Measurements from ENCODE around the gene PIAS3.
"Not testable (repeated sequence)": the region's sequence is repeated elsewhere in the genome, so short reads cannot be mapped to it uniquely, and the experiment has no call there.

PIAS3 gene

DNA sequence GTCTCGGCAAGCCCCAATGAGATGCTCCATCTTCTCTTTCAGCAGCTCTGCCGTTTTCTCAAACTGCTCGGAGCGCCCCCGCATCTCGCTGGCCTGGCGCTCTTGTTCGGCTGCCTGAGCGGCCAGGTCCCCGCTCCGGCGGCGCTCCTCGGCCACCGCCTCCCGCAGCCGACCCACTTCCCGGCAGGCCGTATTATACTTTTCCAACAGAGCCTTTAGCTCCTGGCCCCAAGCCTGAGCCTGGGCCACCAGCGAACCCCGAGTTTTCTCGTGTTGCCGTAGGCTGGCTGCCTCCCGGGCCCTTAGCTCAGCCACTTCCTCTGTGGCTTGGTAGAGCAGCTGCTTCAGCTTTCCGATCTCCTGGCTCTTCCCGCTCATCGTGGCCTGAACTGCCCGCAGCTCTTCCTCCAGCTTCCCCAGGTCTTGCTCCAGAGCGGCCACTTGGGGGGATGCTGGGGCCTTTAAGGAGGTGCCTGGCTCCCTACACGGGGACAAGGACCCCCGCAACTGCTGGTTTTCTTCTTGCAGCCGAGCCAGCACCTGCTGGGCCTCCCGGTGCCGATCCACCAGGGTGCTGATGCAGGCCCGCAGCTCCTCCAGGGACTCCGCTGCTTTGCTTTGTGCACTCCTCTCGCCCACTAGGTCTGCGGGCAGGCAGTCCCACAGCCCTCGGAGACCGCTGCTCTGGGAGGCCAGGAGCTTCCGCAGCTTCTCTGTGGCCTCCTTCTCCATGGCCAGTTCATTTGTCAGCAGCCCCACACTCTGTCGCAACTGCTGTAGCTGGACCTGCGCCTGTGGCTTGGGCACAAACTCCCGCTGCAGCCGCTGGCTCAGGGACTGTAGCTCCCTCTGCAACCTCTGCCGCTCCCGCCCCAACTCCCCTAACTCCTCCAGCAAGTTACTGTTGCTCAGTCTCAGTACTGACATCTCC lies 13.4 kb upstream of the PIAS3 start:
- peak; percentile 38 to 47 for DNase-seq

DNA sequence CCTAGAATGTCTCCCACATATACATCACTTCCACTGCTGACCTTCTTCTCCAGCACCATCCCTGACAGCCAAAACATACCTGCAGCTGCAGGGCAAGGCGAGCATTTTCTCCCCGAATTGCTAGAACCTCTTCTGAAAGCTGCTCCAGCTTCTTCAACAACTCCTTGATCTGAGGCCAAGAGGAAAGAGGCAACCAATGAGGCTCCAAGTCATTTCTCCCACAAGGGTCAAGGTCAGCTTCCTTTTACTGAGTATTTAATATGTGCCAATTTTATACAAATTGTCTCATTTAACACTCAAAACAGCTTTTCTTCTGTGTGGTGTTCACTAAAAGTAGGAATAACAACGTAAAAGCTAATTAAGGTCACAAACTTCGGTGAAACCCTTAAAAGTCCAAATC lies 9.4 kb upstream of the PIAS3 start:
- no peak for DNase-seq

DNA sequence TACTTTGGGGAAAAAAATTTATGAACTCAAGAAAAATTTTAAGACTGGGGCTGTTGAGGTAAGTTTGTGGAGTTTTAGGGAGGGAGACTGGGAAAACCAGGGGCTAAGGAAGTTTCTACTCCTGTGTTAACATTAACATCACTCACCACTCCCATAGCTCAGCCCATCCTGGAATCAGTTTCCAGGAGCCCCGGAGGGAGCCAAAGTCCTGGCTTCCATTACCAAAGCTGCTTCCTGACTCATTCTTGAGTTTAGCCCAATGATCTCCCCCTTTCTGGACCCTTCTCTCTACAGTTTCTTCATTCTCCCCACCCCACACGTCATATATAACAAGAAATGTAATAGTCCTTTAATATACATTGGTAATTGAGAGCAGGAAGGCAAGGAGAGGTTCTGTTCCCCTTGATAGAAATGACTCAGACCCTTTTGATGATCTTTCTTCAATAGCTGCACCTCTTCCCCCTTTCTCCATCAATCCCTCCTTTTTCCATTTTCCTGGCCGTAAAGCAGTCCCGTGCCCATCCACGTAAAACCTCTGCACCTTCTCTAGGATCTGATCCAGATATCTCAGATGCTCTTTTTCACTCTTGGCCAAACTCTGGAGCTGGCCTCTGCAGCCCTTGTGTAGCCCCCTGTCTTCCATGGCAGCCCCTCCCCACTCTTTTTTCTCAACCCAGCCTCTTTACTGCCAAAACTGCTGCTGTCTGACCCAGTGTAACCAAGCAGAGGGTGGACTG lies 4.6 kb upstream of the PIAS3 start:
- DNase-seq = no peak

DNA sequence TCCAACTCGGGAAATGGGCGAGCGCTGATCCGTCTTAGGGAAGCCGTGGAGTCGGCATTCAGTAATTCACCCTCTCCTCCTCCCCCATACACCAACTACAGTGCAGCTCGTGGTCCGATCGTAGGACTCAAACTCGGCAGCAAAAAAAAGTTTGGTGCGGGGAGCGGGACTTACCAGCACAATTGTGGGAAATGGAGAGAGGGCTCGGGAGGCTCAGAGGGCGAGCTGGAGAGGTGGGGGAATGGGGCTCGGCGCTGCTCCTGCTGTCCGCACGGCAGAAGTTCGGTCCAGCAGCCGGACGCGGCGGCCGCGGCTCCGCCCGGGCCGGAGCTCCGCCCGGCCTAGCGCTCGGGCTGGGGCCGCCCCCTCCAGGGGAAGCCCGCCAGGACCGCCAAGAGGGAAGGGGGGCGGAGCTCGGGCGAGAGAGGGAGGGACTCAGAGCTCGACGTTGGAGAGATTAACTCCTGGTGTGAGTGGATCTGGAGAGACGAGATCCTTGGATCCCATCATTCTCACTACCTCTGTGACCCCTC lies 676 bp upstream of the PIAS3 start:
- peak; percentile 83 to 84 for DNase-seq

DNA sequence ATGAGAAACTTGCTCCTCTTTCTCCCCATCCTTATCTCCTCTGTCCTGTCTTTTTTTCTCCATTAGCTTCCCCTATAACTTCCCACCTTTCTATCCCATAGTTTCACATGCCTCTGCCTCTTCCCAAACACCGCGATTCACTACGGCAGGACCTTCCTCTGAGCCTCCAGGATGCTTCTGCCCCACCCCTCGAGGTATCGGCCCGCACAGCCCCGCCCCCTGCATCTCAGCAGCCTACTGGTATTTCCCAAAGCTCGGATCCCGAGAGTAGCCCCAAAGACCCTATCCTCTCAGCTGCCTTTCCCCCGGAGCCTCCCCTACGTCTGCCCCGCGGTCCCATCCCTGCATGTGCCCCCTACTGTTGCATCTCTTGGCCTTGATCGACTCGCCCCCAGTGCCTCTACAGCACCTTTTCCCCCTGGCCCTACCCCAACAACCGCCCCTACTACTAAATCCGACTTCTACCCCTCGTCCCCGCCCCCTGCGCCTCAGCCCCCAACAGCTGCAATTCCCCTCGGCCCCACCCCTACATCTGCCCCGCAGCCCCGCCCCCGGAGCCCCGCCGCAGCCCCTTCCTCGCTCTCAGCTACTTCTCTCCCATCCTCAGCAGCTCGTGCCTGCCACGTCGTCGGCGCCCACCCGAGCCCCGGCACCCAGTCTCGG lies 512 bp downstream of the PIAS3 start:
- DNase-seq = peak; percentile 58 to 64

DNA sequence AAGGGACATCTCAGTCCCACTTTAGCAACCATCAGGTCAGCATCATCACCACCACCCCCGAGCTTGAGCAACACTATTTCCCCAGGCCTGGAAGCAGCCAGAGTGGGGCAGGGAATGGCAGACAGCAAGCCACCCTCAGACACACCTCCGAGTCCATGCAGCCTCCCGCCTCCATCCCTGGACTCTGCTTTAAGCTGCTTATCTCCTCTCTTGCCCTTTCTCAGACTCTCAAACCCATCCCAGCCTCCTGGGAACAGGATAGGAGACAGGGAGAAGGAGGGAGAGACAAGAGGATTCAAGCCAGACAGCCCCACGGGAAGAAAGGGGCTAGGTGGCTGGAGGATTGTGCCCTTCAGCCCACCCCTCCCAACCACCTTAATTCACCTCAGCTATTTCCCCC lies 1.7 kb downstream of the PIAS3 start:
- no peak for DNase-seq

DNA sequence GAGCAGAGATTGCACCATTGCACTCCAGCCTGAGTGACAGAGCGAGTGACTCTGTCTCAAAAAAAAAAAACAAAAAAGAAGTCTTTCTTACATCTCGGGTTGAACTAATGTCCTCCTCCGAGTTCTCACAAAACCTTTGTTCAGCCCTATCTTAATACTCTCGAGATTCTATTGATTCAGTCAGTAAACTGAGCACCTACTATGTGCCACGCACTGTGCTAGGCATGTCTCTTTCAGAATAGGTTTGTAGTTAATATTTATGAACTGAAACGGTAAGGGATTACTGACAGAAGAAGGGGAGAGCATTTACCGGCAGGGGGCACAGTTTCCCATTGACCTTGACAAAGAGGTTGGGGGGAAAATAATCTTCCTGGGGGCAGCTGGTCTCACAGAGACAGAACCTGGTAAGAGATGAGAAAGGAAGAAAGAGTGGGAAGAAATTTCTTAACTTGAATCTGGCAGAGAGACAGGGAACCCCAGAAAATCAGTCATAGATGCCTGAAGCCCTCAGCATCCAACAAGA lies 3.4 kb downstream of the PIAS3 start:
- no peak for DNase-seq

DNA sequence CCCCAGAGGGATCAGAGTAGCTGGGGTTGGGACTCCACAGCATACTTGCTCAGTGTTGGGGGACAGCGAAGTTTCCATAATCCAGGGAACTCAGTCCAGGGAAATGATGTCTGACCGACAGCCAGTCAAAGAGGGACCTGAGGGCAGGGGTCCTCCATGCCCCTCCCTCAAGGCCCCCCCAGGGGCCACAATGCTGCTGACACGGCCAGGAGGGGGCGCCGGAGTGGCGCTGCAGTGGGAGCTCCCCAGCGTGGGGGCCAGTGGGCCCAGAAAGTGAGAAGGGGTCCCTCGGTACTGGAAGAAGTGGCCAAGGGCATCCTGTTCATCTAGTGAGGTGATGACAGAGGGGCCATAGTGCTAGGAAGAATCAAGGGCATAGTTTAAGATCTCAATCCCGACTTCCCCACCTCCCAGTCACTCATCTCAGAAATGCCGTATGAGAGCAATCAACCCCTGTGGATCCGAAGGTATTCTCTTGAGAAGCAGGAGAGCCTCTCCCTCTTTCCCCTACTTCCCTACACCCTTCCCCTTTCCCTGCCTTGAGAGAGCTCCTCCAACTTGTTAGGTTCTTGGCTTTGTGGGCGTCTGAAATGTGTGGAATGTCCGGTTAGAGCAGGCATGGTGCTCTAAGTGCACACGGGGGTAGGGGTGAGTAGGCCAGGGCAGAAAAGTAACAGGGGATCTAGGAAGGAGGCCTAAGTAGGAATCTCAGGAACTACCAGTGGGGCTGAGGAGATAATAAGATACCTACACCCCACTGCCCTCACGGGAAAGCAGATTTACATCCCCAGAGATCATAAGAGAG lies 9.3 kb downstream of the PIAS3 start:
- no peak for DNase-seq

DNA sequence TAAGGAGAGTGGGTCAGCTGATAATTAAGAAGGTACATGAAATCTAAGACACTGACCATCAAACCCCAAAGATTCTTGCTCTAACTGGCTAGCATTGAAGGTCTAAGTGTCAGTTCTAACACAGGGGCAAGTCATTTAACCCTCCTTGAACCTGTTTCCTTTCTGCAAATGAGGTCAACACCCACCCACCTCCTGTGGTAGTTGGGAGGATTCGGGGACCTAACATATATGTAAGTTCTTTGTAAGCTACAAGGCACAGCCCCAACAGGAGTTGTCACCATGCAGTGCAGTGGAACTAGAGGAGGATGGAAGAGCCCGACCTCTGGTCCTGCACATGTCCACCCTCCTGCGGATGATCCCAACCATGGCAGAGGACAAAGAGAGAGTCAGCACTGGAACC lies 11.1 kb downstream of the PIAS3 start:
- DNase-seq = no peak

DNA sequence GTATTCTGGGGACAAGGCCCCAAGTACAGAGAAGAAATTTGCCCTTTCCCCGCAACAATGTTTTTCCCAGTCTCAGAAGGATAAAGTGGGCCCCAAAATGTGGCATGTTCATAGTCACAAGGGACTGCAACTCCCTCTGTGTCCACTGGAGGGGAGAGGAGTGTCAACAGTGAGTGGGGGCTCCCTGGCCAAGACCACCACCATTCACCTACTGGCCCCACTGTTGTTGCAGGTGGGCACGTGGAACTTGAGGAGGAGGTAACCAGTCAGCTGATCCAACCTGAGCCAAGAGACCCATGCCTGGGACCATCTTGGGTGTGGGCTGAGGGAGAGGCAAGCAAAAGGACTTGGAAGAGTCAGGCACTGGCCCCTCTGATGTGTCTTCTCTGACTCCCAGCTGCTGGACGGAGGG lies 12.7 kb downstream of the PIAS3 start:
- DNase-seq = peak; percentile 30 to 33

DNA sequence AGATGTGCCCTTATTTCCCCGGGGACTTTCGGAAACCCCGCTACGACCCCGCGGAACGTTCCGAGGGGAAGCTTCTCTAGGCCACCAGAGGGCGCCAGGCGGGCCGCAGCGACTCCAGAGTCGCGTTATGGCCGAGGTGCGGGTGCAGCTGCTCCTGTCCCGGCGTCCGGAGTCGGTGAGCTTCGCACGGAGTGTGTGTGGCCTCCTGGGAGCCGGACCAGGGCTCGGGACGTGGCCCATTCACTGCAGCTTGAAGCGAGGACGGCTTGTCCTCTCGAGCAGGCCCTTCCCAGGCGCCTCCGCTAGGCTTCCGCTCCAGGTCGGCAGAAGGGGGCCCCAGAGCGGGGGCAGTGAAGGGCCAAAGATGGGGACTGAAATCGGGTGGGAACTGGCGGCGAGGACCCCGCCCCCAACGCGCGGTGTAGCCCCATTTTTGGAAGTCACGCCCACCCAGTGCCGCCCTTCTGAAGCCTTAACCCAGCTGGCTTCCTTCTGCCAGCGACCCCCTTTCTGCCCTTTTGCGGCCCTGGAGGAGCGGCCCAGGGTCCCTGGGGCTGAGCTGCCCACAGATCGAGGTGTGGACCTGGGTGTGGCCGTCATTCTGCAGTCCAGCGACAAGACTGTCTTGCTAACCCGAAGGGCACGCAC lies 13.2 kb downstream of the PIAS3 start, which contains the start of gene NUDT17:
NUDT17 (plus strand) TSS at position 117 of the 648 bp plus-strand sequence; CDS start at position 128, 11 bp downstream.
- peak; percentile 82 to 83 for DNase-seq

DNA sequence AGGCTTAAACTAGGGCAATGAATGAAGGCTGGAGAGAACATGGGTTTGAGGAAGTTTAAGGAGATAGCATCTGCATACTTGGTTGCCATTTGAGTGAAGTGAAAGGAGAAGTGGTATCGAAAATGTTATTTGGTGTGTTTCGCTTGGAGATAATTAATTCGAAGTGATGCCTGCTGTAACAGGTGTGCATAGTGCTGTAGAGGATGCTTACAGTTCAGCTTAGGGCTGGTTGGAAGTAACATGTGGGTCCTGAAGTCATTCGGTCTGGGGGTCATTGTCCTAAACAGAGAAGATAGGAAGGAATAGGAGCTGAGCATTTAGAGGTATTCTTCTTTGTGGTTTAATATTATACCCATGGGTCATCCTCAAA lies 13.8 kb downstream of the PIAS3 start:
- DNase-seq = no peak

DNA sequence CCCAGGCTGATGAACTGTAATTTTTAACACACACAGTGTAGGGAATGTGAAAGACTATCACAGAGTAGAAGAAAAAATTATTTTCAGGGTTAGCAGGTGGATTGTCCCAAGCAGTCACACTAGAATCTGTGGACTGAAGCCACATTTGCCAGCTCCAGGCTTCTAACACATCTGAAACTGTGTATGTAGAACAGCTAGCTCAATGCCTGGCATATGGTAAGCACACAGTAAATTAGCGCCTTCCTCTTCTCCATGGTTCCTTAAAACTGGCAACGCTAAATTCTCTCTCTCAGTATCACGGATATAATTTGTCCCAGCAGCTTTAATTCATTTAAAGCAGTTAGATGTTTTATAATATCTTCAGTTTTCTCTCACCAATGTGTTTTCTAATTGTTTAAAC lies 15.8 kb downstream of the PIAS3 start:
- DNase-seq = no peak

DNA sequence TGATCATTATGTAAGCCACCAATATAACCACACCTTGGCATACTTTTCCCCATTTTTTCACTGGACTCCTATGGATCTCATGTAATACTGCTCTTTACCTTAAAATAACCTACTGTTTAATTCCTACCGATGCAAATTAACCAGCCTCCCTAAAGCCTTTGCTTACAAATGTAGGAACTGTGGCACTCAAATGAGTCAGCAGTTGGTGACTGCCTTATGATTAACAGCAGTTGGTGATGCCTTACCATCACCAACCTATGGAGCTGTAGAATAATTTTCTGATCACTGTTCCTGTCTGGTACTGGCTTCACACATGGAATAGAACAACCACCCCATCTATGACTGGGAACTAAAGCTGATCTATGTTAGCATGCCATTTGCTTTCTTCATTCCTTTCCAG lies 21.2 kb downstream of the PIAS3 start:
- no peak for DNase-seq

DNA sequence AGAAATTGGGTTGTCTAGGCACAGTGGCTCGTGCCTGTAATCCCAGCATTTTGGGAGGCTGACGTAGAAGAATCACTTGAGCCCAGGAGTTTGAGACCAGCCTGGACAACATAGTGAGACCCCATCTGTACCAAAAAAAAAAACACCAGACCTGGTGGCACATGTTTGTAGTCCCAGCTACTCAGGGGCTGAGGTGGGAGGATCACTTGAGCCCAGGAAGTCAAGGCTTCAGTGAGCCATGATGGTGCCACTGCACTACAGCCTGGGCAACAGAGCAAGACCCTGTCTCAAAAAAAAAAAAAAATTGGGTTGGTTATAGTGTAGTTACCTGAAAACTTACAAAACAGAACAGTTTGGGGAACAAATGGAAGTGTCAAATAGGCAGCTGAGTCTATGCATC lies 28.1 kb downstream of the PIAS3 start:
- not testable (repeated sequence) for DNase-seq

DNA sequence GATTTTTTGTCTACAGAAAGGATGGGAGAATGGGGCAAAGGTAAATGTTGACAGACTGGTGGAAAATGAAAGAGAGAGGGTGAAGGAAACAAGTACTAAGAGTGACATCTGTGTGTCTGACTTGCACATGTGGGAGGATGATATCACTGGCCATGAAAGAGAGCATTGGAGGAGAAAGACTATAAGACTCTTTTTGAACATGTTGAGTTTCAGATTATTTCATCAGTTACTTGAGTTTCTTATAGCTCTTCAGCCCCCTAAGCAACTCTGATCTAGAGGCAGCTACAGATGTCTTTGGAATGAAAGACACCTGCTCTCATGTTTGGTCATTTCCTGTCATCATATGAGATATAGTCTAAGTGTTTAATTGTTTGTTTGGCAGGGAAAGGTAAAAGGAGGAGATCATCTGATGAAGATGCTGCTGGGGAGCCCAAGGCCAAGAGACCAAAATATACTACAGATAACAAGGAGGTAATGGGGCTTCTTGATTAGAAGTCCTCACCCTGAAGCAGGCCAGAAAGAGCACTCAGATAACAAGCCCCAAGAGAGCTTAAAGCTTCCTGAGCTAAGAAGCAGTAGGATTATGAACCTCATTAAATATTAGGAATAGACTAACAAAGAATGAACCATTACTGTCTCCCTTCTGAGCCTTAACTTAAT lies 30.4 kb downstream of the PIAS3 start:
- no peak for DNase-seq

DNA sequence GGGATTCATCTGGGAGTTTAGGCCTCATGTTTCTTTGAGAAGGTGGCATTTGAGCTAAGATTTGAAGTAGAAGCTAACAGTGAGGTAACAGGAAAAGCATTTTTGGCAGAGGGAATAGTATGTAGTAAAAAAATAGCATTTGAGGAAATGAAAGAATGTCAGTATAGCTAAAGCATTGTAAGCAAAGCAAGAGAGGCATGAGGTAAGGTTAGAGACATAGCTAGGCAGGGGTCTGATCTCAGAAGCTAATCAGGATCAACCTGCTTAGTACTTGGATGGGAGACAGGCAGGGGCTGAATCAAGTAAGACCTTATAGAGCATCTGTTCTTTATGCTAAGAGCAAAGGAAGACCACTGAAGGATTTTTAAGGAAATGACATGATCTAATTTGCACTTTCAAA lies 30.9 kb downstream of the PIAS3 start:
- no peak for DNase-seq

DNA sequence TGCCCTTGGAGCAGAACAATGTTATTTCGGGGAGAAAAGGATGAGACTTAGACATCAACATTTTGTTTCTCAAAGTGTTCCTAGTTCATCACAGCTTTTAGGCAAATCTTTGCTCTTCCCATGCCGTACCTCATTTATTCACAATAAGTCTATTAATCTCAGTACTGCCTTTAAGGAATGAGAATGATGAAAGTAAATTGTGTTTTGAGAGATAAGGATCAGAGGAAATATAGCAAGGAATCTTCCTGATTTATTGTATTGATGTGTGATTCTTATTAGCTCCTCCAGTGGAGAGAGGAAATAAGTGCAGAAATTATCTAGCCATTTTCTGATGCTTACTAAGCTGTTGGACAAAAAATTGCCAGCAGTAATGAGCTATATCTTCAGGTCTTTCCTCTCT lies 32.9 kb downstream of the PIAS3 start:
- no peak for DNase-seq

DNA sequence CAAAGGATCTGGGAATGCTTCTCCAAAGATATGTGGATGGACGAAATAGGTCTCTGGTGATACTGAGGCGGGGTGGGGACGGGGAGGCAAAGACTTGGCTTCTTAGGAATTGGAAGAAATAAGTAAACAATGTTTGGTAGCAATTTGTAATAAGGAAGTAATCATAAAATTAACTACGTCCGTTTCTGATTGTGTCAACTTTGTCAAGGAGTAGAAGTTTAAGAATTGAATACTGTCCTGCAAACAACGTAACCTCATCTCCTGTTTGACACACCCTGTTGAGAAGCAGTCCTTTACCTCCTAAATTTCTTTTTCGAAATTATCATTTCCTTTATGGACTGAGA lies 34.4 kb downstream of the PIAS3 start:
- no peak for DNase-seq

DNA sequence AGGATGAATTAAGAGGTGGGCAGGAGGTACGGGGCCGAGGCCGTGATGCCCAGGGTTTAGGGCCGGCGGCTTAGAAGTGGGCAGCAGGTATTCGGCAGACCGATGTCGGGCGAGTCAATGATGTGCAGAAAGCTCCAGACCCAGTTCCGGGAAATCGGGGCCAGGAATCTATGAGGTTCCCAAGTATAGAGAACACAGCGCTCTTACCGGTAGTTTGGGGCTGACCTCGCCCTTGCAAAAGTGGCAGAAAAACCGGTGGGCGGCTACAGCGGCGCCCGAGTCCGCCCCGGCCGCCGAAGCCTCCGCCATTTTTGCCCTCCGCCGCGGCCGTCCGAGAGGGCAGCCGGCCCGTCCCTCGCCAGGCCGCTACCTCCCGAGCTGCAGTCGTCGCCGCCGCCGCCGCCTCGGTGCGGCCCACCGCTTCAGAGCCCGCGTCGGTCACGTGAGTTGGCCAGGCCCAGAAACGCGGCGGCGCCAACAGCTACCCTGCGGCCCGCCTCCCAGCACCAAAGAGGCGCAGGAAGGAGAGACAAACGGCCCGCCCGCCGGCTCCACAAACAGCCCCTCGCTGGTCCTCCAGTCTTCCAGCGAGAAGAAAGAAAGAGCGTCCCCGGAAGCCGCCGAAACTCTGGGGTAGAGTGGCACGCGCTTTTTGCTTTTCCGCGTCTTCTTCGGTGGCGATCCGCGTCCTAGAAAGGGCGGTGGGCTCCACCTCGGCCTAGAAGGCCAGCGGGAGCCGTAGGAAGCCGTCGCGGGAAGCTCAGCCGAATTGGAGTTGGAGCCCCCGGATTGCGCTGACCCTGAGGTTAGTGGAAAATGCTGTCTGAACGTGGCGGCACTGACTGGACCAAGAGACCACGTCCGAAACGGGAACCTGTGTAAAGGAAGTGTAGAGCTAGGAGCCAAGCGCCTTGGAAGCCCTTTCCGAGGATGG lies 35.0 kb downstream of the PIAS3 start, which contains the start of the genes POLR3C and RNF115:
POLR3C (plus strand) TSS at position 636 of the 934 bp plus-strand sequence. CDS start 1,577 bp downstream, outside the sequence.
RNF115 (minus strand) TSS at position 531 of the 934 bp plus-strand sequence; CDS start at position 309, 222 bp downstream.
- peak; percentile 83 to 86 for DNase-seq

Measured in stimulated activated CD4-positive, alpha-beta T cell treated with anti-CD3 and anti-CD28 coated beads, Interleukin-2, amount 100 ng/mL, for 24 hours (primary cell).